HCT116 (cell line): ENCODE data around the gene SLC18B1. TPM values are rescaled to one million over a fixed set of nuclear protein-coding genes. Genes with fewer than 3 reads are reported as not detected.

Experiments
- ATAC-seq: fragments of 200-7000 bp; cut with Tn5 transposase; 2 replicates; pipeline ENCODE4 v1.9.1; 2020; ENCODE audit warnings: mild to moderate bottlenecking, moderate library complexity
- BruUV-seq: library from RNA; stranded (reverse); fragments of 400-500 nt; replicated peaks from 2 replicates; lab custom pipeline; 2021; lab: Mats Ljungman, UMichigan
- CTCF ChIA-PET: fragments of 300-600 bp; sonication (Branson Sonifier 250); formaldehyde crosslinking; loops from one replicate; lab custom pipeline; 2021; ENCODE audit warnings: antibody characterized with exemption; lab: Charles Lee
- POLR2A ChIA-PET: fragments of 300-600, 350-600 bp; sonication (Branson Sonifier 250); formaldehyde crosslinking; loops from one replicate; lab custom pipeline; 2021; ENCODE audit warnings: antibody characterized with exemption; lab: Charles Lee
- RAD21 ChIA-PET, 2 experiments: fragments of 300-600 bp; sonication (Branson Sonifier 250); formaldehyde crosslinking; loops; one replicate each; lab custom pipeline; 2023; ENCODE audit warnings: low total read pairs in 2 of 2; ENCODE audit not compliant: uncharacterized antibody in 2 of 2, unreplicated experiment in 2 of 2, low non-redundant PET in 1 of 2; lab: Charles Lee
- DNase-seq: peaks from one replicate; pipeline ENCODE4 v3.0.0-alpha.2; 2010; ENCODE audit warnings: low read depth, low spot score
- H2AFZ ChIP-seq: fragments of 200-600 bp; shearing (Covaris generic), sonication (generic); 2 replicates; pipeline ENCODE4 v1.6.1; 2017; ENCODE audit warnings: low read depth, mixed run types, mixed read lengths, antibody characterized with exemption, low read length; ENCODE audit not compliant: poor library complexity, severe bottlenecking
- H3K27ac ChIP-seq: 2 replicates; pipeline ENCODE4 v1.5.1; 2012; ENCODE audit warnings: low read depth, low read length
- H3K27me3 ChIP-seq: fragments of 200-600 bp; sonication (generic); 2 replicates; pipeline ENCODE4 v1.6.1; 2016; ENCODE audit warnings: mixed run types, low read length, mixed read lengths; ENCODE audit not compliant: insufficient read depth
- H3K36me3 ChIP-seq, 2 experiments: fragments of 200-500 bp in 1 of 2; fragments of 200-600 bp in 1 of 2; sonication (Bioruptor generic) in 1 of 2; sonication (generic) in 1 of 2; 2 replicates each; pipeline versions ENCODE4 v1.5.1 to v1.6.1; 2014 to 2016; ENCODE audit warnings: low read length in 2 of 2, inconsistent platforms in 1 of 2, mixed read lengths in 1 of 2, mixed run types in 1 of 2; ENCODE audit not compliant: insufficient read depth in 2 of 2, control insufficient read depth in 1 of 2
- H3K4me1 ChIP-seq, 2 experiments: fragments of 200-600 bp in 1 of 2; sonication (generic) in 1 of 2; 2 replicates each; pipeline versions ENCODE4 v1.5.1 to v1.6.1; 2012 to 2017; ENCODE audit warnings: low read length in 2 of 2, inconsistent platforms in 1 of 2, mild to moderate bottlenecking in 1 of 2, mixed read lengths in 1 of 2, mixed run types in 1 of 2, moderate library complexity in 1 of 2; ENCODE audit not compliant: insufficient read depth in 2 of 2, control insufficient read depth in 1 of 2
- H3K4me2 ChIP-seq: fragments of 200-600 bp; sonication (generic); 2 replicates; pipeline ENCODE4 v1.6.1; 2017; ENCODE audit warnings: mixed run types, low read length, mixed read lengths
- H3K4me3 ChIP-seq, 2 experiments: fragments of 200-600 bp in 1 of 2; sonication (generic) in 1 of 2; replicated peaks in 1 of 2; 2 replicates each; pipeline ENCODE4 v1.5.1; 2011 to 2016; ENCODE audit warnings: low read length in 2 of 2, control low read depth in 1 of 2, low read depth in 1 of 2, mild to moderate bottlenecking in 1 of 2, mixed read lengths in 1 of 2, mixed run types in 1 of 2
- H3K79me2 ChIP-seq: fragments of 200-600 bp; sonication (generic); 2 replicates; pipeline ENCODE4 v1.6.1; 2017; ENCODE audit warnings: mild to moderate bottlenecking, mixed run types, low read length, moderate library complexity, mixed read lengths; ENCODE audit not compliant: insufficient read depth
- H3K9ac ChIP-seq: fragments of 200-600 bp; sonication (generic); 2 replicates; pipeline ENCODE4 v1.6.1; 2016; ENCODE audit warnings: low read length, mixed read lengths
- H3K9me2 ChIP-seq: fragments of 200-600 bp; sonication (generic), shearing (Covaris generic); 2 replicates; pipeline ENCODE4 v1.6.1; 2017; ENCODE audit warnings: mixed run types, mild to moderate bottlenecking, moderate library complexity; ENCODE audit not compliant: insufficient read depth
- H3K9me3 ChIP-seq, 2 experiments: fragments of 200-500 bp in 1 of 2; fragments of 200-600 bp in 1 of 2; sonication (Bioruptor generic) in 1 of 2; sonication (generic) in 1 of 2; 2 replicates each; pipeline ENCODE4 v1.6.1; 2014 to 2017; ENCODE audit warnings: low read length in 2 of 2, mixed read lengths in 2 of 2, inconsistent platforms in 1 of 2, low read depth in 1 of 2, mild to moderate bottlenecking in 1 of 2, mixed run types in 1 of 2, moderate library complexity in 1 of 2; ENCODE audit not compliant: control insufficient read depth in 1 of 2, insufficient read depth in 1 of 2
- H4K20me1 ChIP-seq: fragments of 200-600 bp; sonication (generic), shearing (Covaris generic); 2 replicates; pipeline ENCODE4 v1.6.1; 2017; ENCODE audit warnings: mixed run types, mild to moderate bottlenecking, moderate library complexity; ENCODE audit not compliant: insufficient read depth
- CEBPB ChIP-seq: IDR thresholded peaks from 2 replicates; pipeline ENCODE4 v1.6.1; 2012; ENCODE audit warnings: low read depth
- FOSL1 ChIP-seq: IDR thresholded peaks from 2 replicates; pipeline ENCODE4 v1.6.1; 2012; ENCODE audit warnings: low read depth
- JUND ChIP-seq: IDR thresholded peaks from 2 replicates; pipeline ENCODE4 v1.6.1; 2012
- SIN3A ChIP-seq: IDR thresholded peaks from 2 replicates; pipeline ENCODE4 v1.6.1; 2012; ENCODE audit warnings: low read depth
- SRF ChIP-seq: IDR thresholded peaks from 2 replicates; pipeline ENCODE4 v1.6.1; 2012; ENCODE audit warnings: low read depth
- YY1 ChIP-seq: IDR thresholded peaks from 2 replicates; pipeline ENCODE4 v1.6.1; 2011; ENCODE audit warnings: low read length, low read depth, moderate library complexity, mild to moderate bottlenecking; ENCODE audit not compliant: insufficient replicate concordance; ENCODE audit errors: extremely low read depth
- ZFX ChIP-seq: fragments of 450-650 bp; IDR thresholded peaks from 2 replicates; pipeline ENCODE4 v1.6.1; 2017
- intact Hi-C: fragments of 100-400 bp; cut with micrococcal nuclease; formaldehyde crosslinking; loops from 2 replicates; pipeline ENCODE4 v1.10.0; 2022
- total RNA-seq: library from RNA; stranded (reverse); gene quantifications from one replicate; pipeline ENCODE4 v1.2.1, GENCODE V29; 2021; ENCODE audit not compliant: unreplicated experiment
- TF ChIP-seq, protein P1 (sequence below): IDR thresholded peaks from 2 replicates; pipeline ENCODE4 v1.6.1; 2012; ENCODE audit warnings: low read depth
- TF ChIP-seq, protein P2 (sequence below): IDR thresholded peaks from 2 replicates; pipeline ENCODE4 v1.6.1; 2012
- TF ChIP-seq, protein P3 (sequence below): IDR thresholded peaks from 2 replicates; pipeline ENCODE4 v1.6.1; 2012

SLC18B1 gene
- total RNA-seq, 1 experiment from 2014 or later = 18.1 TPM

GRCh38 chr6:132789396-132789776 lies 9.1 kb downstream of the SLC18B1 start:
- DNase-seq = no peak
- Histone ChIP-seq H2AFZ (no peak overlapping the region), H3K27me3 (no peaks in the 10 kb centered on the region), H3K9me2 (no peaks in the 10 kb centered on the region), H3K36me3 (peaks cover 4 to 11% of the 10 kb centered on the region in 2 experiments; a peak in 1 of 4 replicates), H3K79me2 (no peaks in the 10 kb centered on the region), H3K9ac (no peak overlapping the region), H3K4me3 (no peak overlapping the region), H4K20me1 (no peaks in the 10 kb centered on the region), H3K4me1 (no peaks in the 10 kb centered on the region), H3K4me2 (no peak overlapping the region), H3K27ac (no peak overlapping the region), H3K9me3 (no peaks in the 10 kb centered on the region)
- BruUV-seq = no TSS peak
- POLR2A ChIA-PET = no interaction called here
- no peak for TF ChIP-seq SRF
- TF ChIP-seq, protein P1, sequence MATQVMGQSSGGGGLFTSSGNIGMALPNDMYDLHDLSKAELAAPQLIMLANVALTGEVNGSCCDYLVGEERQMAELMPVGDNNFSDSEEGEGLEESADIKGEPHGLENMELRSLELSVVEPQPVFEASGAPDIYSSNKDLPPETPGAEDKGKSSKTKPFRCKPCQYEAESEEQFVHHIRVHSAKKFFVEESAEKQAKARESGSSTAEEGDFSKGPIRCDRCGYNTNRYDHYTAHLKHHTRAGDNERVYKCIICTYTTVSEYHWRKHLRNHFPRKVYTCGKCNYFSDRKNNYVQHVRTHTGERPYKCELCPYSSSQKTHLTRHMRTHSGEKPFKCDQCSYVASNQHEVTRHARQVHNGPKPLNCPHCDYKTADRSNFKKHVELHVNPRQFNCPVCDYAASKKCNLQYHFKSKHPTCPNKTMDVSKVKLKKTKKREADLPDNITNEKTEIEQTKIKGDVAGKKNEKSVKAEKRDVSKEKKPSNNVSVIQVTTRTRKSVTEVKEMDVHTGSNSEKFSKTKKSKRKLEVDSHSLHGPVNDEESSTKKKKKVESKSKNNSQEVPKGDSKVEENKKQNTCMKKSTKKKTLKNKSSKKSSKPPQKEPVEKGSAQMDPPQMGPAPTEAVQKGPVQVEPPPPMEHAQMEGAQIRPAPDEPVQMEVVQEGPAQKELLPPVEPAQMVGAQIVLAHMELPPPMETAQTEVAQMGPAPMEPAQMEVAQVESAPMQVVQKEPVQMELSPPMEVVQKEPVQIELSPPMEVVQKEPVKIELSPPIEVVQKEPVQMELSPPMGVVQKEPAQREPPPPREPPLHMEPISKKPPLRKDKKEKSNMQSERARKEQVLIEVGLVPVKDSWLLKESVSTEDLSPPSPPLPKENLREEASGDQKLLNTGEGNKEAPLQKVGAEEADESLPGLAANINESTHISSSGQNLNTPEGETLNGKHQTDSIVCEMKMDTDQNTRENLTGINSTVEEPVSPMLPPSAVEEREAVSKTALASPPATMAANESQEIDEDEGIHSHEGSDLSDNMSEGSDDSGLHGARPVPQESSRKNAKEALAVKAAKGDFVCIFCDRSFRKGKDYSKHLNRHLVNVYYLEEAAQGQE = no peak
- no peak for TF ChIP-seq JUND
- no peak for TF ChIP-seq ZFX
- TF ChIP-seq FOSL1 = no peak
- no peak for ATAC-seq
- RAD21 ChIA-PET = no interaction called here
- intact Hi-C loops = no loop called here
- CTCF ChIA-PET = no interaction called here

GRCh38 chr6:132788658-132789395 lies 9.6 kb downstream of the SLC18B1 start:
- Histone ChIP-seq H3K9ac (no peak overlapping the region), H3K4me3 (no peak overlapping the region), H3K4me2 (no peak overlapping the region), H3K79me2 (no peaks in the 10 kb centered on the region)
- no peak for DNase-seq
- RAD21 ChIA-PET = no interaction called here
- TF ChIP-seq, protein P2, sequence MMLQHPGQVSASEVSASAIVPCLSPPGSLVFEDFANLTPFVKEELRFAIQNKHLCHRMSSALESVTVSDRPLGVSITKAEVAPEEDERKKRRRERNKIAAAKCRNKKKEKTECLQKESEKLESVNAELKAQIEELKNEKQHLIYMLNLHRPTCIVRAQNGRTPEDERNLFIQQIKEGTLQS = no peak
- TF ChIP-seq SIN3A = no peak
- TF ChIP-seq, protein P3, sequence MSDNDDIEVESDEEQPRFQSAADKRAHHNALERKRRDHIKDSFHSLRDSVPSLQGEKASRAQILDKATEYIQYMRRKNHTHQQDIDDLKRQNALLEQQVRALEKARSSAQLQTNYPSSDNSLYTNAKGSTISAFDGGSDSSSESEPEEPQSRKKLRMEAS = no peak
- TF ChIP-seq YY1 = no peak
- TF ChIP-seq FOSL1 = no peak
- no peak for TF ChIP-seq CEBPB
- TF ChIP-seq, all 23 proteins: peak for 0
- no peaks in the 10 kb centered on the region for H3K9me2 ChIP-seq
- H4K20me1 ChIP-seq = no peaks in the 10 kb centered on the region
- intact Hi-C loops = no loop called here
- H3K27ac ChIP-seq = no peak overlapping the region
- no TSS peak for BruUV-seq
- H3K27me3 ChIP-seq = no peaks in the 10 kb centered on the region
- CTCF ChIA-PET = interaction anchor here (0.8 kb wide), 1 partner anchor 10 kb away, joined by 6 read pairs; the partner anchor contains the start of gene SLC18B1
- no peaks in the 10 kb centered on the region for H3K9me3 ChIP-seq
- no peak for ATAC-seq
- peaks cover 4 to 11% of the 10 kb centered on the region in 2 experiments; a peak in 1 of 4 replicates for H3K36me3 ChIP-seq
- POLR2A ChIA-PET = no interaction called here
- H3K4me1 ChIP-seq = no peaks in the 10 kb centered on the region
- no peak overlapping the region for H2AFZ ChIP-seq
